Measurements from ENCODE around the gene CCL28.

- TF ChIP-seq TCF12 (IDR thresholded peaks at IDR 0.05; ENCODE audit: low read depth) = no peak
- no peak for TF ChIP-seq USF1 (IDR thresholded peaks at IDR 0.05)
- TF ChIP-seq TEAD4 (IDR thresholded peaks at IDR 0.05) = no peak
- no peak for TF ChIP-seq RAD21 (IDR thresholded peaks at IDR 0.05; ENCODE audit: low read depth)
- TF ChIP-seq EP300 (IDR thresholded peaks at IDR 0.05; ENCODE audit: borderline replicate concordance) = no peak
- no peak for TF ChIP-seq NFIC (IDR thresholded peaks at IDR 0.05)
- TF ChIP-seq EGR1 (IDR thresholded peaks at IDR 0.05) = no peak
- TF ChIP-seq REST (IDR thresholded peaks at IDR 0.05; ENCODE audit: low read depth) = no peak
- TF ChIP-seq FOXM1 (IDR thresholded peaks at IDR 0.05; ENCODE audit: borderline replicate concordance, low read depth) = no peak
- TF ChIP-seq YY1 (IDR thresholded peaks at IDR 0.05; ENCODE audit: low read depth) = no peak
- TF ChIP-seq CEBPB (IDR thresholded peaks at IDR 0.05) = no peak
- no peak for TF ChIP-seq MAX (IDR thresholded peaks at IDR 0.05)
Measured at GRCh38 chr5:43410414-43410813, 1.8 kb downstream of the CCL28 start.
